Fibroblast of skin of right quadriceps (primary cell): ENCODE data around the gene DEFB114.

Source experiments
- DNase-seq: peaks from one replicate; pipeline ENCODE4 v3.0.0-alpha.2; 2013

DEFB114 gene

GRCh38 chr6:49934770-49935169 is 29.2 kb downstream of the DEFB114 start:
- no peak for DNase-seq

DNA sequence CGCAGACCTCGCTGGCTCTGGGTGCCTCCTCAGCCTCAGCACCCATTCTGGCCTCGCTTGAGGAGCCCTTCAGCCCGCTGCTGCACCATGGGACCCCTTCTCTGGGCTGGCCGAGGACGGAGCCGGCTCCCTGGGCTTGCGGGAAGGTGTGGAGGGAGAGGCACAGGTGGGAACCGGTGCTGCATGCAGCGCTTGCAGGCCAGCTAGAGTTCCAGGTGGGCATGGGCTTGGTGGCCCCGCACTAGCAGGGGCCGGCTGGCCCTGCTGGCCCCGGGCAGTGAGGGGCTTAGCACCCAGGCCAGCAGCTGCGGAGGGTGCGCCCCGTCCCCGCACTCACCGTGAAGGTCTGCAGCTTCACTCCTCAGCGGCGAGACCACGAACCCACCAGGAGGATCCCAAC is 30.4 kb downstream of the DEFB114 start:
- no peak for DNase-seq

- no peak for DNase-seq
Measured at GRCh38 chr6:49929340-49929739, 34.6 kb downstream of the DEFB114 start.

- no peak for DNase-seq
Measured at GRCh38 chr6:49923826-49924225, 40.1 kb downstream of the DEFB114 start.

- DNase-seq = no peak
Measured at GRCh38 chr6:49919935-49920644, 43.9 kb downstream of the DEFB114 start.

GRCh38 chr6:49919261-49919660 is 44.7 kb downstream of the DEFB114 start:
- no peak for DNase-seq

DNA sequence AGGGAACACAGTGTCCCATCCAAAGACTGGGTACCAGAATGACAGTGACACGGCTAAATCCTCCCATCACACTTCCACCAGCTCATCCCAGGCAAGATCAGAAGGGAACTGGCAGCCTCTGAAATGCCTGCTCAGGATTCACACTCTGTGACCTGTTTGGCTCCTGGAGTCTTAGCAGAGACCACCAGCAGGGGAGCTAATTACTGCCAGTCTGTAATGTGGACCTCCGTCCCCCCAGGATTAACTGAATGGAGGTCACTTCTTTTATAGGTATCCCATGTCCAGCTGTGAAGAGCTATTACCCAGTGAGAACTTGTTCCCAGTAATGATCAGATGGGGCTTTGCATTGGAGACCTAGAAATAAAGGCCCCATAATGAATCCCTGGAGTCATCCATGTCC is 45.2 kb downstream of the DEFB114 start:
- DNase-seq = no peak

- DNase-seq = no peak
Measured at GRCh38 chr6:49915035-49915434, 48.9 kb downstream of the DEFB114 start.

GRCh38 chr6:49913636-49914375 is 50.2 kb downstream of the DEFB114 start:
- DNase-seq = no peak

- DNase-seq = no peak
Measured at GRCh38 chr6:49912196-49912595, 51.8 kb downstream of the DEFB114 start.

DNA sequence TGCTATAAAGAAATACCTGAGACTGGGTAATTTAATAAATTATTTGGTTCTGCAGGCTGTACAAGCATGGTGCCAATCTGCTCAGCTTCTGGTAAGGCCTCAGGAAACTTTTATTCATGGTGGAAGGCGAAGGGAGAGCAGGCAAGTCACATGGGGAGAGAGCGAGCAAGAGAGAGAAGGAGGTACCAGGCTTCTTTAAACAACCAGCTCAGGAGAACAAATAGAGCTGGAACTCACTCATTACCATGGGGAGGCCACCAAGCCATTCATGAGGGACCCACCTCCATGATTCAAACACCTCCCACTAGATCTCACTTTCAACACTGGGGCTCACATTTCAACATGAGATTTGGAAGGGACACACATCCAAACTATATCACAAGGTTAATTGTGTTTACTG is 52.7 kb downstream of the DEFB114 start:
- no peak for DNase-seq
